GM18507 (cell line): ENCODE data around the gene KIAA0232.
"Not testable (repeated sequence)": the region's sequence is repeated elsewhere in the genome, so short reads cannot be mapped to it uniquely, and the experiment has no call there.

Experiments
- DNase-seq: peaks from one replicate; pipeline ENCODE4 v3.0.0; 2011; ENCODE audit warnings: low read depth; ENCODE audit not compliant: insufficient read length; ENCODE audit errors: extremely low spot score
- FAIRE-seq: peaks from 2 replicates; lab custom pipeline; 2011; peaks lifted over from hg19 to GRCh38; lab: Jason Lieb, UNC

Gene KIAA0232

GRCh38 chr4:6772223-6772928, 10.2 kb upstream of the KIAA0232 start:
- FAIRE-seq, result no peak
- no peak for DNase-seq

DNA sequence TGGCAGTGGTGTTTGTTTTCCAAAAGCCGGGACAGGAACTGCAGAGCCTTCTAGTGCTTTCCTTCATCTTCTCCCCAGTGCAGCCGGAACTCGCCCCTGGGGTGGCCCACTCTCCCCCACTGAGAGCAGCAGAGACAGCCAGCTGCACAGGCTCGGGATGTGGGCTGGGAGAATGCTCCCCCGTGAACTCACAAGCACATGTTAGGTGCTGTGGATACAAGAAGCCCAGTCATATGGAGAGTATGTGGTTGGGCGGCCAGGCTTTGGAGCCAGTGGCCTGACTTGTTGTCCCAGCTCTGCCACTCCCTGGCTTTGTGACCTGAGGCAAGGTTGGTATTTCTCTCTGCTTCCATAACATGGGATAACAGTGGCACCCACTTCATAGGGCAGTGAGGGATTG, 9.4 kb upstream of the KIAA0232 start:
- FAIRE-seq (no peak), DNase-seq (no peak)

DNA sequence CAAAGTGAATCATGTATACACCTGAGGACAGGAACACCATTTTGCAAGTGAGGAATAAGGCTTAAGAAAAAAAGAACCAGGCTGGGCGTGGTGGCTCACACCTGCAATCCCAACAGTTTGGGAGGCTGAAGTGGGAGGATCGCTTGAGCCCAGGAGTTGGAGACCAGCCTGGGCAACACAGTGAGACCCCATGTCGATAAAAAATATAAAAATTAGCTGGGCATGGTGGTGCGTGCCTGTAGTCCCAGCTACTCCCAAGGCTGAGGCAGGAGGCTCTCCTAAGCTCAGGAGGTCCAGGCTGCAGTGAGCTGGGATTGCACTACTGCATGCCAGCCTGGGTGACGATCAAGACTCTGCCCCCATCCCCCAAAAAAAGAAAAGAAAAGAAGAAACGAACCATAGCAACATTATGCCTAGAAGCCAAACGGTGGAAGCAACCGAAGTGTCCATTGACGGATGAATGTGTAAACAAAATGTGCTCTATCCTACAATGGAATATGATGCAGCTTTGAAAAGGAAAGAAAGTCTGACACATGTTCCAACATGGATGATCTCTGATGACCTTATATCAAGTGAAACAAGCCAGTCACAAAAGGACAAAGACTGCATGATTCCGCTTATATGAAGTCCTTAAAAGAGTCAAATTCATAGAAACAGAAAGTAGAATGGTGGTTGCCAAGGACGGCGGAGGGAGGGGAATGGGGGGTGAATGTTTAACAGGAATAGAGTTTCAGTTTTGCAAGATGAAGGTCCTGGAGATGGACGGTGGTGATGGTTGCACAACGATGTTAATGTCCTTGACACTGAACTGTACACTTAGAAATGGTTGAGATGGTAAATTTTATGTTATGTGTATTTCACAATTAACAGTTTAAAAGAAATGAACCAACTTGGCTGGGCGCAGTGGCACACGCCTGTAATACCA, 8.6 kb upstream of the KIAA0232 start:
- DNase-seq (no peak), FAIRE-seq (peak; percentile 75)

GRCh38 chr4:6775746-6776145, 6.8 kb upstream of the KIAA0232 start:
- FAIRE-seq, result no peak
- no peak for DNase-seq

DNA sequence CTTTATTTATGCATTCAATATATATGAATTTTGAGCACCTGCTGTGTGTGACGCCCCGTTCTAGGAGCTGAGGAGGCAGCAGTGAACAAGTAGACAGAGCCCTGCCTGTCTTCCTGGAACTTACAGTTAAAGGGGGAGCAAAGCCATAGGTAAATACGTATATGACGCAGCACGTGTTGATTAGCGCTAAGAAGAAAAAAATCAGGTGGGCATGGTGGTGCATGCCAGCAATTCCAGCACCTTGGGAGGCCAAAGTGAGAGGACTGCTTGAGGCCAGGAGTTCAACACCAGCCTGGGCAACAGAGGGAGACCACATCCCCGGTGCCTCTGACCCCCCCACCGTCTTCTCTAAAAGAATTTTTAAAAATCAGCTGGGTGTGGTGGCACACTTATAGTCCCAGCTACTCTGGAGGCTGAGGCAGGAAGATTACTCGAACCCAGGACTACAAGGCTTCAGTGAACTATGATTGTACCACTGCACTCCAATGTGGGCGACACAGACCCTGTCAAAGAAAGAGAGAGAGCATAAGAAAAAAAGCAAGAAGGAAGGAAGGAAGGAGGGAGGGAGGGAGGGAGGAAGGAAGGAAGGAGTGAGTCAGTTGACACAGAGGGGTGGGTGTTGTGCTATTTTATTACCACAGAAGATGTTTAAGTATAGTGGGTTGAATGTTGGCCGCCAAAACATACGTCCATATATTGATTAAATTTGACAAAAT, 5.4 kb upstream of the KIAA0232 start:
- DNase-seq, result no peak
- FAIRE-seq, result no peak

DNA sequence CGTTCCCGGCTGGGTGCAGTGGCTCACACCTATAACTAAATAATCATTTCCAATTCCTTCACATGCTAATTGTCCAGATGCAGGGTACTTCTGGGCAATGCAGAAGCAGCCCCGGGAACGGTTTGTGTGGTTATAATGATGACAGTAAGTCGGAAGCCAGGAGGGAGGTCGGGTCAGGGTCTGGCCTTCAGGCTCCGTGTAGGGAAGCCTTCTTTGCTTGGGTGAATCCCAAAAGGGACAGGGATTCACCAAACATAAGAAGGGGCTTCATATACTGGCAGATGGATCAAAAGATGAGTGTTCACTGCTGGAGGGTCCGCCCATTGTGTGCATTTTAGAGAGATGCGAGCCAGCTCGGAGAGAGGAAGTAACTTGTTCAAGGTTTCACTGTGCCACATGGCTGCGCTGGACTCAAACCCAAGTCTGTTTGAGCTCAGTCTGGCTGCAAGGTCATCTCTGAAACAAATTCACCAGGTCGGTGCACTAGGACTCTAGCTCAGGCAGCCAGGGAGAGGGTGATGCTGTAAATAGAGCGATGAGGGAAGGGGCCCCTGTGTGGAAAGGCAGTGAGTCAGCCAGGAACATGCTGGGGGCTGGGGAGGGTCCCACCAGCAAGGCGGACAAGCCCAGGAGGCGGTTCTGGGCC, 4.8 kb upstream of the KIAA0232 start:
- FAIRE-seq (peak; percentile 29), DNase-seq (no peak)

DNA sequence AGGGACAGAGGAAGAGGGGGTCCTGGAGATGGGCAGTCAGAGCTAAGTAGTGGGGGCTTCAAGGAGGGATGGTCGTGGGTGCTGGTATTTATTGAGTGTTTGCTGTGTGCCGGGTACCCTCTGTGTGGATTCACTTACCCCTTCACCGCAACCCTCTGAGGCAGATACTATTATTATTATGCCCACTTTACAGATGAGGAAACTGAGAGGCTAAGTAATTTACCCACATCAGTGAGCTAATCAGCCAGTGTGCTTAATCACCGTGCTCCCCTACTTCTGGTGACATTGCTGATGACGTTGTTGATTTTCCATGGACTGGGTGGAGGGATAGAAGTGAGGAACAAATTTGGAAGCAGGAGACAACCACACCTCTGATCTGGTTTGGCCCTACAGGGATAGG, 4.1 kb upstream of the KIAA0232 start:
- DNase-seq (no peak), FAIRE-seq (no peak)

DNA sequence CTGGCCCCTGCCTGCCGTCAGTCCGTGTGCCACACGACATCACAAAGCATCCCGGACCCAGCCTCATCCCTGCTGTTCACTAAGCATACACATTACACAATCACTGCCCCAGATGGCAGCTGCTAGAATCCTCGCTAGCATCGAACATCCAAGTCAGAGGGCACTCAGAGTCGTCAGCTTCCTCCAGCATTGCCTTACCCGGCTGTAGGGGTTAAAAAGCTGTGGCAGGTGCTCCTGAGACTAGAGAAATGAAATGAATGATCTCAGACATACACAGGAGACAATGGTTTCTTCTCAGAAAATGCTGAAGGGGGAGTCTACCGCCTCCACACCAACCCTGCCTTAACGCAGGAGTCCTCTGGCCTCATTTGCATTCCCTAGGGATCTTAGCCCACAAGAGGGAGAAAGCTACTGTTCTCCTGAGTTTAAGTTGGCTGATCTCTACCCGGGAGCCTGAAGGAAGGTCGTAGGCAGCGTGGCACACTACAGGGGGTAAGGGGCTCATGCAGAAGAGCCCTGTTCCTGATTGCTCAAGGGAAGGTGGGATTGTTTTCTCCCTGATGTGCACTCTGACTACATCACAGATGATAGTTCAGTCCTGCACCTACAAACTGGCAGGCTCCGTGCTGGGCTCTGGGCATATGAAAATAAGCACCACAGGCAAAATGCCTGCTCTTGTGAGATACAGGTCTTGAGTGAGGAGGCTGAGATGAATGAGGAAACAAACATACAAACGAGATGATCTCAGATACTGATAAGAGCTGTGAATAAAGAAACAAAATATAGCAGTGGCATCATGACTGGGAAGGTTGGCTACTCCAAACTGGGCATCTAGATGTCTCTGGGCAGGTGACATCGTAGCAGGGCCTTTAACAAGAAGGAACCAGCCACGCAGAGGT, 2.6 kb upstream of the KIAA0232 start:
- no peak for FAIRE-seq
- no peak for DNase-seq

GRCh38 chr4:6781113-6781512, 1.4 kb upstream of the KIAA0232 start:
- DNase-seq (no peak), FAIRE-seq (no peak)

DNA sequence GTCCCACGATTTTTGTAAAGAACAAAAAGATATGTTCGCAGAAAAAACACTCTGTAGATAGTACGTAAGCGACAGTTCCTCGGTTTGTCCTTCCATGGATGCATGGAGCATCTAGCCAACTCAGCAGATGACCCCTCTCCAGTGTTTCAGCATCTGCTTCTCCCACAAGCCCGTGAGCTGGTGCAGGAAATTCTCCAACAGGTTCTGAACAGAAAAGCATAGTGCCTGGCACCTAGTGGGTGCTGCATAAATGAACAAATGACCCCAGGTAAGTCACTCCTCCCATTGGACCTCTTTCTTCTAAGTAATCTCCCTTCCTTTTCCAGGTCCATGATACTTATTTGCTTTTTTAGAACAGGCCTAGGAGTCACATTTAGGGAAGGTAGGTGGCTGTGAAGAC, 966 bp upstream of the KIAA0232 start:
- FAIRE-seq, result no peak
- DNase-seq, result no peak

GRCh38 chr4:6782846-6783110, 251 bp downstream of the KIAA0232 start:
- FAIRE-seq, result no peak
- DNase-seq, result no peak

DNA sequence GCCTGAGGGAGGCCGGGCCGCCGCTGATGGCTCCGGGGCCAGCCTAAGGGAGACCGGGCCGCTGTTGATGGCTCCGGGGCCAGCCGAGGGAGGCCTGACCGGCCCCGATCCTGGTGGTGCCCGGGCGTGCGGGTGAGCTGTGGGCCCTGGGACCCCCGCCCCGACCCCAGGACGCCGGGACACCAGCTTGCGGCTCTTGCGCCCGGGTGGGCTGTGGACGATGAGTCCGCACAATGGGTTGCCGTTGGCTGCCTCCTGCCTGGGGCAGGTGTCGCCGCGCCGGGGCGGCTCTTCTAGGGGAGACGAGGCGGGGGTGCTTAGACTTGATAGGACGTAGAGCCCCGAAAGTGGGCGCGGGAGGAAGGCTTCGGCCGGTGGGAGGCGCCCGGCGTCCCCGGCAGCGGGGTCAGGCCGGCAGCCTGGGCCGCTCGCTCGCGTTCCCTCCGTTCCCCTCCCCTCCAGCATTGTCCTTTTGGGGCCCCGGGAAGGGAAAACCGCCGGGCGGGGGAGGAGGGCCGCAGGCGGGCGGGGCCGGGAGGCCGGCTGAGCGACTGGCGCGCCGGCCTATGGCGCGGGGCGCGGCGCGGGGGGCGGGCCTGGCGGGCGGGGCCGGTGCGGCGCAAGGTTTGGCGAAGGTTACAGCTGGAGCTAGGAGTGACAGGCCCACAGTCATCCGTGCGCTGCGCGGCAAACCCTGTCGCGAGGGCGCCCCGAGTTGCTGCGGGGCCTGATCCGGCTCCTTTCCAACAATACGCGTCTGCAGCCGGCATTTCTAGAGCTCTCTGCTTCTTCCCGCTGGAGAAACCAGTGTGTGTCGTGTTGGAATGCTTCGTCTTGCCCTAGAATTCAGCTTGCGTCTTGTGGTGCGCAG, 819 bp downstream of the KIAA0232 start:
- DNase-seq (peak; percentile 93), FAIRE-seq (peak; percentile 76)

GRCh38 chr4:6785572-6785925, 3.0 kb downstream of the KIAA0232 start:
- no peak for DNase-seq
- FAIRE-seq, result no peak

DNA sequence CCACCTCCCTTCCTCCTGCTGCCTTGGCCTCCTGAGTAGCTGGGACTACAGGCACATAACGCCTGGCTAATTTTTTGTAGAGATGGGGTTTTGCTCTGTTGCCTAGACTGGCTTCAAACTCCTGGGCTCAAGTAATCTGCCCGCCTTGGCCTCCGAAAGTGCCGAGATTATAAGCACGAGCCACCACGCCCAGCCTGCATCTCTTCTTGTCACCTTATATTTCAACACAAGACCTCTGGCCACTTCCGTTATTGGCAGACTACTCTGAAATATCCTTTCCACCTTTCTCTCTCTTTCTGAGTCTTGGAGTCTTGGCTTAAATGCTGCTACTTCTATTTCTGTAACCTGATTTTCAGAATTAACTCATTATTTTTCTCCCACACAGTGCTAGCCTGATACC, 5.6 kb downstream of the KIAA0232 start:
- no peak for FAIRE-seq
- no peak for DNase-seq

DNA sequence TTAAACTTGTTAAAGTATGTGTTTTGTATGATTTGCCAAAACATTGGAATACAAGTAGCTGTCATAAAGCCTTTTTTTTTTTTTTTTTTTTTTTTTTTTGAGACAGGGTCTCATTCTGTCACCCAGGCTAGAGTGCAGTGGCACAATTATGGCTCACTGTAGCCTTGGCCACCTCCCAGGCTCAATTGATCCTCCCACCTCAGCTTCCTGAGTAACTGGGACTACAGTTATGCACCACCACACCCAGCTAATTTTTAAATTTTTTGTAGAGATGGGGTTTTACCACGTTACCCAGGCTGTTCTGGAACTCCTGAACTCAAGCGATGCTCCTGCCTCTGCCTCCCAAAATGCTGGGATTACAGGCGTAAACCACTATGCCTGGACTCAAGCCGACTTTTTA, 8.7 kb downstream of the KIAA0232 start:
- not testable (repeated sequence) for DNase-seq, FAIRE-seq

- FAIRE-seq, result peak; percentile 15
- not testable (repeated sequence) for DNase-seq
Observed at GRCh38 chr4:6791796-6792195, 9.3 kb downstream of the KIAA0232 start.

- no peak for FAIRE-seq
- no peak for DNase-seq
Observed at GRCh38 chr4:6794189-6794588, 11.7 kb downstream of the KIAA0232 start.

DNA sequence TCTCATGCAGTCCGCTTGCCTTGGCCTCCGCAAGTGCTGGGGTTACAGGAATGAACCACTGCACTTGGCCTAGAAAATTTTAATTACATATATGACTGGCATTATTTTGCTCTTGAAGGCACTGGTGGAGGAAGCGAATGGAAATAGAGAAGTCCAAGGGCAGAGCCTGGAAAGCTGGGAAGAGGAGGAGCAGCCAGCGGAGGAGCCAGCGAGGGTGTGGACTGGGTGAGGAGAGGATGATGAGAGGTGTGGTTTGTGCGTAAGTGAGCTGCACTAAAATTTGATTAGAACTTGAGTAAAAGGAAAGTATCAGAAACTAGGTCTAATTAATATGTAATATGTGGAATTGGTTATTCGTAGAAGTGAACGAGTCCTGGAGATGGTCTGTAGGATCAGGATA, 13.3 kb downstream of the KIAA0232 start:
- no peak for DNase-seq
- FAIRE-seq, result no peak
